WTC11 (cell line): Measurements from ENCODE around the gene RPS5. TPM values are rescaled to one million over a fixed set of nuclear protein-coding genes. Genes with fewer than 3 reads are reported as not detected.

Source experiments
- ATAC-seq: fragments of 200-7000 bp; cut with Tn5 transposase; 2 replicates; pipeline ENCODE4 v1.10.0; 2021; ENCODE audit warnings: mild to moderate bottlenecking, moderate library complexity
- CTCF ChIA-PET: fragments of 300-600 bp; sonication (Branson Sonifier 250); formaldehyde crosslinking; loops from one replicate; lab custom pipeline; 2021; ENCODE audit warnings: antibody characterized with exemption; lab: Charles Lee
- POLR2A ChIA-PET: fragments of 350-600 bp; sonication (Branson Sonifier 250); formaldehyde crosslinking; loops from one replicate; lab custom pipeline; 2021; ENCODE audit warnings: antibody characterized with exemption; lab: Charles Lee
- DNase-seq: peaks from one replicate; pipeline ENCODE4 v3.0.0; 2021; ENCODE audit warnings: low spot score
- H3K27ac Mint-ChIP-seq: 2 replicates; pipeline ENCODE4 v1.8.0; 2021; ENCODE audit warnings: mixed read lengths
- H3K27me3 Mint-ChIP-seq: 2 replicates; pipeline ENCODE4 v1.8.0; 2021; ENCODE audit warnings: low read depth, mild to moderate bottlenecking, moderate library complexity, mixed read lengths
- H3K36me3 Mint-ChIP-seq: 2 replicates; pipeline ENCODE4 v1.8.0; 2021; ENCODE audit warnings: mixed read lengths
- H3K4me1 Mint-ChIP-seq: 2 replicates; pipeline ENCODE4 v1.8.0; 2022; ENCODE audit warnings: mixed read lengths
- H3K4me3 Mint-ChIP-seq: 2 replicates; pipeline ENCODE4 v1.8.0; 2021; ENCODE audit warnings: mild to moderate bottlenecking, moderate library complexity, mixed read lengths
- H3K9me3 Mint-ChIP-seq: 2 replicates; pipeline ENCODE4 v1.8.0; 2021; ENCODE audit warnings: mixed read lengths
- ATF3 ChIP-seq: sonication (generic); formaldehyde crosslinking; conservative IDR thresholded peaks from 2 replicates; pipeline ENCODE4 v1.8.1; 2022; ENCODE audit warnings: mild to moderate bottlenecking, missing genetic modification reagents
- CBFB ChIP-seq: sonication (generic); formaldehyde crosslinking; IDR thresholded peaks from 2 replicates; pipeline ENCODE4 v1.8.1; 2022; ENCODE audit warnings: mild to moderate bottlenecking, low read depth, missing genetic modification reagents
- E2F4 ChIP-seq: sonication (generic); formaldehyde crosslinking; IDR thresholded peaks from 2 replicates; pipeline ENCODE4 v1.8.1; 2022; ENCODE audit warnings: low read depth, mild to moderate bottlenecking, moderate library complexity, missing genetic modification reagents, borderline replicate concordance
- ERG ChIP-seq: fragments of 250-450 bp; sonication (Bioruptor Pico); IDR thresholded peaks from 2 replicates; pipeline ENCODE4 v1.8.0; 2021; ENCODE audit warnings: mild to moderate bottlenecking
- JAZF1 ChIP-seq: fragments of 250-450 bp; sonication (Bioruptor Pico); IDR thresholded peaks from 2 replicates; pipeline ENCODE4 v1.9.0; 2021; ENCODE audit warnings: moderate library complexity, mild to moderate bottlenecking, inconsistent platforms
- KAT7 ChIP-seq: sonication (generic); formaldehyde crosslinking; IDR thresholded peaks from 2 replicates; pipeline ENCODE4 v1.8.1; 2023; ENCODE audit warnings: missing genetic modification reagents, mild to moderate bottlenecking, borderline replicate concordance
- NFATC4 ChIP-seq: fragments of 250-450 bp; sonication (Bioruptor Pico); IDR thresholded peaks from 2 replicates; pipeline ENCODE4 v1.9.0; 2021; ENCODE audit warnings: mild to moderate bottlenecking
- NFE2L1 ChIP-seq: sonication (generic); formaldehyde crosslinking; IDR thresholded peaks from 2 replicates; pipeline ENCODE4 v1.8.1; 2023; ENCODE audit warnings: missing genetic modification reagents
- NFYB ChIP-seq: sonication (generic); formaldehyde crosslinking; conservative IDR thresholded peaks from 2 replicates; pipeline ENCODE4 v1.8.0; 2022; ENCODE audit warnings: low read depth, missing genetic modification reagents
- NR1H2 ChIP-seq: sonication (generic); formaldehyde crosslinking; IDR thresholded peaks from 2 replicates; pipeline ENCODE4 v1.9.0; 2021; ENCODE audit warnings: mild to moderate bottlenecking, moderate library complexity, missing genetic modification reagents
- NR2C2 ChIP-seq: sonication (generic); formaldehyde crosslinking; IDR thresholded peaks from 2 replicates; pipeline ENCODE4 v1.8.0; 2022; ENCODE audit warnings: mild to moderate bottlenecking, missing genetic modification reagents
- PREB ChIP-seq: sonication (generic); formaldehyde crosslinking; IDR thresholded peaks from 2 replicates; pipeline ENCODE4 v1.8.1; 2022; ENCODE audit warnings: mild to moderate bottlenecking, missing genetic modification reagents, moderate library complexity, borderline replicate concordance
- RELA ChIP-seq: sonication (generic); formaldehyde crosslinking; IDR thresholded peaks from 2 replicates; pipeline ENCODE4 v1.8.1; 2022; ENCODE audit warnings: missing genetic modification reagents, mild to moderate bottlenecking, borderline replicate concordance
- SMAD4 ChIP-seq: sonication (generic); formaldehyde crosslinking; IDR thresholded peaks from 2 replicates; pipeline ENCODE4 v1.8.0; 2022; ENCODE audit warnings: mild to moderate bottlenecking, missing genetic modification reagents
- STAT6 ChIP-seq: sonication (generic); formaldehyde crosslinking; conservative IDR thresholded peaks from 2 replicates; pipeline ENCODE4 v1.8.1; 2023; ENCODE audit warnings: mild to moderate bottlenecking, low read depth, missing genetic modification reagents, moderate library complexity
- TEAD1 ChIP-seq: sonication (generic); formaldehyde crosslinking; IDR thresholded peaks from 2 replicates; pipeline ENCODE4 v1.8.0; 2022; ENCODE audit warnings: mild to moderate bottlenecking, missing genetic modification reagents
- USF1 ChIP-seq: sonication (generic); formaldehyde crosslinking; IDR thresholded peaks from 2 replicates; pipeline ENCODE4 v1.8.0; 2022; ENCODE audit warnings: mild to moderate bottlenecking, missing genetic modification reagents
- ZBTB21 ChIP-seq: sonication (generic); formaldehyde crosslinking; IDR thresholded peaks from 2 replicates; pipeline ENCODE4 v1.8.1; 2023; ENCODE audit warnings: mild to moderate bottlenecking, missing genetic modification reagents, borderline replicate concordance
- ZBTB43 ChIP-seq: sonication (generic); formaldehyde crosslinking; IDR thresholded peaks from 2 replicates; pipeline ENCODE4 v1.8.1; 2023; ENCODE audit warnings: mild to moderate bottlenecking, missing genetic modification reagents
- ZNF121 ChIP-seq: sonication (generic); formaldehyde crosslinking; IDR thresholded peaks from 2 replicates; pipeline ENCODE4 v1.8.0; 2023; ENCODE audit warnings: missing genetic modification reagents
- ZNF232 ChIP-seq: sonication (generic); formaldehyde crosslinking; IDR thresholded peaks from 2 replicates; pipeline ENCODE4 v1.8.0; 2022; ENCODE audit warnings: mild to moderate bottlenecking, missing genetic modification reagents
- ZNF416 ChIP-seq: fragments of 250-450 bp; sonication (Bioruptor Pico); IDR thresholded peaks from 2 replicates; pipeline ENCODE4 v1.9.0; 2021; ENCODE audit warnings: mild to moderate bottlenecking, inconsistent platforms
- total RNA-seq: library from RNA; stranded (reverse); gene quantifications from 3 replicates; pipeline ENCODE4 v1.2.3, GENCODE V29; 2021

RPS5 gene
- total RNA-seq, 1 experiment from 2014 or later = 1,502 TPM

GRCh38 chr19:58356766-58357480 lies 30.1 kb upstream of the RPS5 start:
- H3K36me3 Mint-ChIP-seq = no peaks in the 10 kb centered on the region
- ATAC-seq = 0 out of 2 replicates have a peak, but pooled peaks have one; percentile 15
- peaks cover 8% of the 10 kb centered on the region for H3K27me3 Mint-ChIP-seq
- H3K9me3 Mint-ChIP-seq = no peaks in the 10 kb centered on the region
- DNase-seq = no peak
- H3K4me1 Mint-ChIP-seq = peaks cover 6% of the 10 kb centered on the region; the same call in 1 of the 2 replicates
- H3K27ac Mint-ChIP-seq = no peak overlapping the region
- H3K4me3 Mint-ChIP-seq = no peak overlapping the region
- TF ChIP-seq E2F4 (CRISPR knock-in tag) (no peak), RELA (CRISPR knock-in tag) (no peak)
- ChIA-PET CTCF (interaction anchor here (0.9 to 1.0 kb wide), 3 partner anchors 17 to 27 kb away, joined by 3 to 4 read pairs (median 3); no protein-coding TSS in a partner anchor), POLR2A (no interaction called here)

GRCh38 chr19:58357481-58358145 lies 29.5 kb upstream of the RPS5 start:
- Mint-ChIP-seq H3K27me3 (peaks cover 8% of the 10 kb centered on the region), H3K4me1 (peaks cover 6% of the 10 kb centered on the region; the same call in 1 of the 2 replicates), H3K9me3 (no peaks in the 10 kb centered on the region), H3K36me3 (no peaks in the 10 kb centered on the region), H3K4me3 (no peak overlapping the region), H3K27ac (peak overlapping the region; percentile 60; the same call in 1 of the 2 replicates)
- TF ChIP-seq ZNF416 (CRISPR knock-in tag) (no peak), JAZF1 (CRISPR knock-in tag) (no peak), NR2C2 (no peak), ZNF232 (CRISPR knock-in tag) (no peak), RELA (CRISPR knock-in tag) (no peak), KAT7 (no peak), SMAD4 (CRISPR knock-in tag) (no peak)
- DNase-seq = no peak
- no peak for ATAC-seq
- CTCF ChIA-PET = interaction anchor here (0.9 kb wide), 1 partner anchor 17 kb away, joined by 3 read pairs; no protein-coding TSS in a partner anchor
- POLR2A ChIA-PET = no interaction called here

GRCh38 chr19:58361900-58362271 lies 25.2 kb upstream of the RPS5 start:
- DNase-seq (no peak), ATAC-seq (peak; percentile 9)
- Mint-ChIP-seq H3K27me3 (no peaks in the 10 kb centered on the region), H3K4me1 (peaks cover 6% of the 10 kb centered on the region; the same call in 1 of the 2 replicates), H3K9me3 (no peaks in the 10 kb centered on the region), H3K27ac (peak overlapping the region; percentile 96), H3K36me3 (no peaks in the 10 kb centered on the region), H3K4me3 (peak overlapping the region; percentile 94)
- ChIA-PET POLR2A (interaction anchor here (0.9 to 2.9 kb wide), 6 partner anchors 11 to 89 kb away, joined by 3 to 25 read pairs (median 6); partner anchors contain the start of genes ZNF324B and ZSCAN22), CTCF (interaction anchor here (1.0 to 3.0 kb wide), 10 partner anchors 9 to 158 kb away, joined by 3 to 22 read pairs (median 5); partner anchors contain the start of genes ZBTB45 and ZSCAN22)
- TF ChIP-seq USF1 (CRISPR knock-in tag) = no peak
- no peak for TF ChIP-seq NR1H2 (CRISPR knock-in tag)
- TF ChIP-seq NFYB (CRISPR knock-in tag) = no peak
- peak; percentile 10; the same call in 1 of the 2 replicates for TF ChIP-seq NFE2L1 (CRISPR knock-in tag)
- no peak for TF ChIP-seq ZBTB43 (CRISPR knock-in tag)
- no peak for TF ChIP-seq PREB (CRISPR knock-in tag)
- TF ChIP-seq ZBTB21 (CRISPR knock-in tag) = peak; percentile 11; the same call in 1 of the 2 replicates
- TF ChIP-seq TEAD1 = no peak
- TF ChIP-seq ERG = no peak
- no peak for TF ChIP-seq ATF3 (CRISPR knock-in tag)
- no peak for TF ChIP-seq STAT6 (CRISPR knock-in tag)
- no peak for TF ChIP-seq NFATC4
- TF ChIP-seq ZNF121 (CRISPR knock-in tag) = no peak
- TF ChIP-seq CBFB (CRISPR knock-in tag) = no peak
